NCI-H1417 treated with DMSO at 0.1 percent for 48 hours (cell line): ENCODE results near the gene FAM117B.
"Not testable (repeated sequence)": the region's sequence is repeated elsewhere in the genome, so short reads cannot be mapped to it uniquely, and the experiment has no call there.

ENCODE experiments used
- DNase-seq: peaks from one replicate; lab custom pipeline; 2025; lab: John Stamatoyannopoulos, UW

FAM117B gene

DNA sequence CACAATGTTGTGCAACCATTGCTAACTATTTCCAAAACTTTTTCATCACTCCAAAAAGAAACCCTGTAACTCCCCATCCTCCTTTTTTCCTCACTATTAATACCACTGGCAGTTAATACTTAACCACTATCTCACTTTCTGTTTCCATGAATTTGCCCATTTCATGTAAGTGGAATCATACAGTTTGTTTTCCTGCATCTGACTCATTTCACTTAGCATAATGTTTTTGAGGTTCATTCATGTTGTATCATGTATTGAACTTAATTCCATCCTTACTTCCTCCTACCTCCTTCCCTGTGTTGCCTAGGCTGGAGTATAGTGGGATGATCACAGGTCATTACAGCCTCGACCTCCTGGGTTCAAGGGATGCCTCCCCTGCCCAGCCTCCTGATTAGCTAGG, 68.3 kb downstream of the FAM117B start:
- DNase-seq: no peak

DNA sequence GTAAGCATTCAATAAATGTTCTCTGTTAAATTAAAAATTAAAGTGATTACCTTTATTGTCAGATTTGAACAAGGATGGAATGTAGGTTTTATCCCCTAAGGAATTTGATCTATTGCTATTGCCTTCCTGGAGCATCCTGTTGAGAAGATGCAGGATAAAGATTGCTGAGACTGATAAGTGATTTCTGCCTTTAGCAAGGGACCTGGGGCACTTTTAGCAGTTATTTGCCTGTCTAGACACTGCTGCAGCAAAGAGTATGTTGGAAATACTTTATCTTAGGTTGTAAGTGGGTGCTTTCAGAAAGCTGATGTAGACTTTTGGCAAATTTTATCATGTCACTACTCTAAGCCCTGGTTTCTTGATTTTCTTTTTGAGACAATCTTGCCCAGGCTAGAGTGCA, 69.5 kb downstream of the FAM117B start:
- DNase-seq: no peak

DNA sequence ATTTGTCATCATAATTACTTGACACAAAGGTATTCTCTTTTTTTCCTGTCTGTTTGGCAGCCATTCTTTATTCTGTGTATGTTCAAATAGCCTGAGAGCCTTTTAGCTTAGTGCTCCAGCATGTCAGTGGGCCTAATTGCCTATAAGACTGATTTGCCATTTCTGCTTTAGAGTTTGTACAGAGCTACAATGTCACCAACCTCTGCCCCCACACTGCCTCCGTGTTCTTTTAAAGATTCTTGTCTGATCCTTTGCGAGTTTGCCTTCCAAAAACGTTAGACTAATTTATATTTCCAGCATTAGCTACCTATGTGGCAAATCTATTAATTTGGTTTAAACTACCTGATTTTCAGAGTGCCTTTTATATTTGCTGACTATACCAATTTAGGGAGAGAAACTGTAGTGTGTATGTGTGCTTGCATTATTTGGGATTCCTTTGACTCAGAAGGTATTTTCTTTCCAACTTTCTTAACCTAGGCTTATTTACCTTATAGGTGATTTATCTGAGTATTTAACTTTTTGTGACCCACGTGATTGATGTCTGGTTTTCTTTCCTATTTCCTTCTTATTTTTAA, 70.8 kb downstream of the FAM117B start:
- no peak for DNase-seq

DNA sequence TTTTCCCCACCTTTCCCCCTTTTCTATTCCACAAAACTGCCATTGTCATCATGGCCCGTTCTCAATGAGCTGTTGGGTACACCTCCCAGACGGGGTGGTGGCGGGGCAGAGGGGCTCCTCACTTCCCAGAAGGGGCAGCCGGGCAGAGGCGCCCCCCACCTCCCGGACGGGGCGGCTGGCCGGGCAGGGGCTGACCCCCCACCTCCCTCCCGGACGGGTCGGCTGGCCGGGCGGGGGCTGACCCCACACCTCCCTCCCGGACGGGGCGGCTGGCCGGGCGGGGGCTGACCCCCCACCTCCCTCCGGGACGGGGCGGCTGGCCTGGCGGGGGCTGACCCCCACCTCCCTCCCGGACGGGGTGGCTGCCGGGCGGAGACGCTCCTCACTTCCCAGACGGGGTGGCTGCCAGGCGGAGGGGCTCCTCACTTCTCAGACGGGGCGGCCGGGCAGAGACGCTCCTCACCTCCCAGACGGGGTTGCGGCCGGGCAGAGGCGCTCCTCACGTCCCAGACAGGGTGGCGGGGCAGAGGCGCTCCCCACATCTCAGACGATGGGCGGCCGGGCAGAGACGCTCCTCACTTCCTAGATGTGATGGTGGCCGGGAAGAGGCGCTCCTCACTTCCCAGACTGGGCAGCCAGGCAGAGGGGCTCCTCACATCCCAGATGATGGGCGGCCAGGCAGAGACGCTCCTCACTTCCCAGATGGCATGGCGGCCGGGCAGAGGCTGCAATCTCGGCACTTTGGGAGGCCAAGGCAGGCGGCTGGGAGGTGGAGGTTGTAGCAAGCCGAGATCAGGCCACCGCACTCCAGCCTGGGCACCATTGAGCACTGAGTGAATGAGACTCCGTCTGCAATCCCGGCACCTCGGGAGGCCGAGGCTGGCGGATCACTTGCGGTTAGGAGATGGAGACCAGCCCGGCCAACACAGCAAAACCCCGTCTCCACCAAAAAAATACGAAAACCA, 80.5 kb downstream of the FAM117B start:
- DNase-seq: not testable (repeated sequence)

DNA sequence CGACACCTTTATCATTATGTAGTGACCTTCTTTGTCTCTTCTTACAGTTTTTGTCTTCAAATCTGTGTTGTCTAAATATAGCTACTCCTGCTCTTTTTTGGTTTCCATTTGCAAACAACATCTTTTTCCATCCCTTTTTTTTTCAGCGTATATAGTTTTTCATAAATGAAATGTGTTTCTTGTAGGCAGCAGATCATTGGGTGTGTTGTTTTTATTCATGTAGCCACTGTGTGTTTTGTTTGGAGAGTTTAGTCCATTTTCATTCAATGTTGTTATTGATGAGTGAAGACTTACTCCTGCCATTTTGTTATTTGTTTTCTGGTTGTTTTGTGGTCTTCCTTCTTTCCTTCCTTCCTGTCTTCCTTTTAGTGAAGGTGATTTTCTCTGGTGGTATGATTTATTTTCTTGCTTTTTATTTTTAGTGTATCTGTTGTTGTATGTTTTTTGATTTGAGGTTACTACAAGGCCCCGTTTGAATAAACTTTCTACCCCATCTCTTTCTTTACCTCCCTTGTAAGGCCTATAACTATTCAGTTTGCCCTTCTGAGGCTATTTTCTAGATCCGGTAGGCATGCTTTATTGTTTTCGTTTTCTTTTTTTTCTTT, 81.4 kb downstream of the FAM117B start:
- DNase-seq: no peak

DNA sequence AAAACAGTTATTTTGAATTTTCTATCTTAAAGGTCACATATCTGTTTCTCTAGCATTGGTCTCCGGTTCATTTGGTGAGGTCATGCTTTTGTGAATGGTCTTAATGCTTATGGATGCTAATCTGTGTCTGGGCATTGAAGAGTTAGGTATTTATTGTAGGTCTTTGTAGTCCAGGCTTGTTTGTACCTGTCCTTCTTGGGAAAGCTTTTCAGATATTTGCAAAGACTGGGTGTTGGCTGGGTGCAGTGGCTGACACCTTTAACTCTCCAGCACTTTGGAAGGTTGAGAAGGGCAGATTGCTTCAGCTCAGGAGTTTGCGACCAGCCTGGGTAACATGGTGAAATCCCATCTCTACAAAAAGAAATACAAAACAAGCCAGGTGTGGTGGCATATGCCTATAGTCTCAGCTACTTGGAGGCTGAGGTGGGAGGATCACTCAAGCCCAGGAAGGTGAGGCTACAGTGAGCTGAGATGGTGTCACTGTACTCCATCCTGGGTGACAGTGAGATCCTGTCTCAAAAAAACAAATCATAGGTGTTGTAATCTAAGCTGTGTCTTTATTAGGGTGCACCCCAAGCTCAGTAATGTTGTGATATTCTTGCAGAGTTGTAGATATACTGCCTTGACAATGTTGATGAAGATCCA, 82.3 kb downstream of the FAM117B start:
- DNase-seq: no peak

DNA sequence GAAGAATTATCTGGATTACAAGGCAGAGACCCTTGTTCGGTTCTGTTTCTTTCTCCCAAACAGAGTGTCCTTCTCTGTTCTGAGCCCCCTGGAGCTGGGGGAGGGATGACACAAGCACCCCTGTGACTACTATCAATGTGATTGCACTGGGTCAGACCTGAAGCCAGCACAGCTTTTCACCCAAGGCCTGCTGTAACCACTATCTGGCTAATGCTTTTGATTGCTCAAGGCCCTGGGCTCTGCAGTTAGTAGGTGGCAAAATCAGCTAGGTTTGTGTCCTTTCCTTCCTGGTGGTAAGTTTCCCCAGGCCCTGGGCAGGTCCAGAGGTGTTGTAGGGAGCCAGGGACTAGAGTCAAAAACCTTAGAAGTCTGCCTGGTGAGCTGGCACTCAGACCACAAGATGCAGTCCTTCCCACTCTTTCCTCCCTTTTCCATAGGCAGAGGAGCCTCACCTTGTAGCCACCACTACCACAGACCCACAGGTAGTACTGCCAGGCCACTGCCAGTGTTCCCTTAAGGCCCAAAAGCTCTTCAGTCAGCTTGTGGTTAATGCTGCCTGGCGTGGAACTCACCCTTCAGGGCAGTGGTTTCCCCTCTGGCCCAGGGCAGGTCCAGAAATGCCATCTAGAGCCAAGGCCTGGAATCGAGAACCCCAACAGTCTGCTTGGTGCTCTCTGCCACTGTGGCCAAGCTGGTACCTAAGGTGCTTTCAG, 83.0 kb downstream of the FAM117B start:
- no peak for DNase-seq

DNA sequence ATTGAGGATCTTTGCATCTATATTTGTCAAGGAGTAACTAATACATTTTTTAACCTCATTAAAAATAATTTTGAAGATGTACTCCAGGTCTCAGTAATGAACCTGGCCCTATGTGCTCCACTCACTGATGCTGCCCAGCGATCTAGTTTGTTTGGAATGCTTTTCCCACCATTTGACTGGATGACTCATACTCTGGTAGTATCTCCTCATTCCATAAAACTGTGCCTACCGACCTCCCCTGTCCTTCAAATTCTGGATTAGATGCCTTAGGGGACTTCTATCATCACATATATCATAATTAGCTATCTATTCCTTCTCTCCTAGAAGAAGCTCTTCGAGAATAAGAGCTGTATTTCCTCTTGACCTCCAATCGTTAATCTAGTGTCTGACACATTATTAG, 83.8 kb downstream of the FAM117B start:
- no peak for DNase-seq

DNA sequence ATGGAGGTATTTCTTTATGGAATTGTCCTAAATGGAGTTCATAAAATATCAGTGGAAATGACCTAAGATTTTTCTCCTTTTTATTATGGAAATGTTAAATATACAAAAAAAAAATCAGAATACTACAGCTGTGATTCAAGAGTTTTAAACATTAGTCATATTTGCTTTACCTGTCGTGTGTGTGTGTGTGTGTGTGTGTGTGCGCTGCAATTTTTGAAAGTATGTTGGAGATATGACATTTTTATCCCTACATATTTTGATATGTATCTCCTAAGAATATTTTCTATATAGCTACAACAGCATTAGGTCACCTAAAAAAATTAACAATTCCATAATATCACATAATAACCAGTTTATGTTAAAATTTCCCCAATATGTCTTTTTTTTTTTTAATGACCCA, 85.5 kb downstream of the FAM117B start:
- DNase-seq: no peak

DNA sequence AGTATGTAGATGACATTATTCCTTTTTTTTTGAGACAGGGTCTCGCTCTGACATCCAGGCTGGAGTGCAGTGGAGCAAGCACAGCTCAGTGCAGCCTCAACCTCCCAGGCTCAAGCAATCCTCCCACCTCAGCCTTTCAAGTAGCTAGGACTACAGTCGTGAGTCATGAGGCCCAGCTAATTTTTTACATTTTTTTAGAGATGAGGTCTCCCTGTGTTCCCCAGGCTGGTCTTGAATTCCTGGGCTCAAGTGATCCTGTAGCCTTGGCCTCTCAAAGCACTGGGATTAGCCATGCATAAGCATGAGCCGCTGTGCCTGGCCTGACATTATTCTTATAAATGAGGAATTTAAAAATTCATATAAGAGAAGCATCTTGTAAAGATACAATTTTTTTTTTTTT, 86.9 kb downstream of the FAM117B start:
- DNase-seq: no peak

DNA sequence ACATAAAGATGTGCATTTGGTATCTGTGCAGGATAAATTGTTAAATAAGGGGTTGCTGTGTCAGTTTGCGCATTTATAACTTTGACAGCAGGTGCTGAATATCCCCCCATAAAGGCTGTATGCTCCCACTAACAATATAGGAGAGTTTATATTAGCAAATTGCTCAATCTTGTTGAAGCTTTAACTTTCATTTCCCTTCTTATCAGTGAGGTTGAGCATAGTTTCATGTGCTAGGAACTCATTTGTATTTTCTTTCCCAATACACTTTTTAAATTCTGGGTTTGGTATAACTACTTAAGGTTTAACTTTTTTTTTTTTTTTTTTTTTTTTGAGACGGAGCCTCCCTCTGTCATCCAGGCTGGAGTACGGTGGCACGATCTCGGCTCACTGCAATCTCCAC, 89.0 kb downstream of the FAM117B start:
- no peak for DNase-seq

DNA sequence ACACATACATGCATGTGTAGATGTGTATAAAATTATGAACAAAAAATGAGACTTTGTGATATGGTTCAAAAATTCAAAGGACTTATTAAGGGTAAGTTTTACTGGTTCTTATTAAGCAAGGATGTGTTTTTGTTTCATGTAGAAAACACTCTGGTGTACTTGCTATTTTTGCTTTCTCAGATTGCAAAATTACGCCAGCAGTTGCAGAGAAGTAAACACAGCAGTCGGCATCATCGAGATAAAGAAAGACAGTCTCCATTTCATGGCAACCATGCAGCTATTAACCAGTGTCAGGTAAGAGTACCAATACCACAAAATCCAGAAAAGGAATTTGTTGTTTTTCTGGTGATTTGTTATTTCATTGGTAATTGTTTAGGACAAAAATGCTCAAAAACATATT, 91.3 kb downstream of the FAM117B start:
- no peak for DNase-seq

DNA sequence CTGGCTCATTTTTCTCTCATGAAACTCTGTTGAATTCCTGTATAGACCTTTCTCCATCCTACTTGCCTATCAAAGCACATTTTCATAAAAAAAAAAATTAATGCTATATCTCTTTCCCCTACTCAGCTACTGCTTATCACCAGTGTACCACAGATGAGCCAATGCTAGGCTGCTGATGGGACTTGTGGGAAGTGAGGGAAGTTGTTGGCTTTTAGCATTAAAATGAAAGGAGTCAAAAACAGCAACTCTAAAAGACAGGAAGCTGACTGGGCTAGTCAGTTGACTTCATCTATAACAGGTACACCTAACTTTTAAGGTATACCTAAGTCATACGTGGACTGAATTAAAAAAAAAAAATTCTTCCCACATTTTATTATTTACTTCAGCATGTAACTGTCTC, 102.1 kb downstream of the FAM117B start:
- DNase-seq: no peak

DNA sequence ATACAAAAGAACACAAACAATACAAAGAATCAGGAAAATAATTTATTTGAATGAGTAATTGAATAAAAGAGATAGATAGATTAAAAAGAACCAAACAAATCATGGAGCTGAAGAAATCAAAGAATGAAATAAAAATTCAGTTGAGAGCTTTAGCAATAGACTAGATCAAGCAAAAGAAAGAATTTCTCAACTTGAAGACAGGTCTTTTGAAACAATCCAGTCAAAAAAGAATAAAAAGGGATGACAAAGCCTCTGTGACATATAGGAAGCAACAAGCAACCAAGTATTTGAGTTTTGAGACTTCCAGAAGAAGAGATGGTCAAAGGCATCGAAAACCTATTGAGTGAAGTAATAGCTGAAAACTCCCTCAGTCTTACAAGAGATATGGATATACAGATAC, 108.8 kb downstream of the FAM117B start:
- no peak for DNase-seq

DNA sequence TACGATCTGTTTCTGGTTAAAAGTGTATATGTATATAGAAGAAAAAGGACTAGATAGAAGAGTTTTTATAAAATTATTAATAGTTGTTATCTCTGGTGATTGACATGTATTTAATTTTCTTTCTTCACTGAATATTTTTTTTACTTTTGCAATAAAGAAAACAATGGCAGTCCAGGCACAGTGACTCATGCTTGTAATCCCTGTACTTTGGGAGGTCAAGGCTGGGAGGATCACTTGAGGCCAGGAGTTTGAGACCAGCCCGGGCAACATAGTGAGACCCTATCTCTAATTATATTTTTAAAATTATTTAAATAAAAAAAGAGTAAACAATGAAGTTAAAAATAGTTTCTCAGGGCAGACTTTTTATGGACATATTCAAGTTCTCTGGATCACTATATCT, 114.7 kb downstream of the FAM117B start:
- DNase-seq: no peak

DNA sequence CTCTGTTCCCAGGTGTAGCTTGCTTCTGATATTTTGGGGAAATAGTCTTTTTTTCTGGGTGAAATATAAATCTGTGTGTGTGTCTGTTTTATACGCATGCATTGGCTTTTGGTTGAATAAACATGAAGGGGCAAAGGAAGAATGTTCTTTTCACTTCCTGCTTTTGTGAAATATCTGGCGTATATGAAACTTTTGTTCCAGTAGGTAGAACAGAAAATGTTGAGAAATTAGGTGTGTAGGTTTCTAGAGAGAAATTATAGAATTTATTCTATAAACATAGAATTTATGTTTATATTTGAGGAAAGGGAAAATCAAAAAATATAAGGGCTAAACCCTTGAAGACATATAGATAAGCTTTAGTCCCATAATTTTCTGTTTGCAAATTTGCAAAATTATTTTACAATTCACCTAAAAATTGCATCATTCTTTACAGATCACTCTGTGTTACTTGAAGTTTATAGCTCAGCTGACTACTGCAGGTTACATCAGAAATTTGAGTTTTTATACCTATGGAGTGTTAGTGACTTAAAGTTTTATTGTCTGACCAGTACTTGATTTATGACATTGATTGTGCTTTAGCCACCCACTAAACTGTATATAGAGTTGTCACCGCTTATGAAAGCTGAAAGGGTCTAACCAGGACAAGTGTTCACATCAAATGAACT, 116.1 kb downstream of the FAM117B start:
- no peak for DNase-seq

DNA sequence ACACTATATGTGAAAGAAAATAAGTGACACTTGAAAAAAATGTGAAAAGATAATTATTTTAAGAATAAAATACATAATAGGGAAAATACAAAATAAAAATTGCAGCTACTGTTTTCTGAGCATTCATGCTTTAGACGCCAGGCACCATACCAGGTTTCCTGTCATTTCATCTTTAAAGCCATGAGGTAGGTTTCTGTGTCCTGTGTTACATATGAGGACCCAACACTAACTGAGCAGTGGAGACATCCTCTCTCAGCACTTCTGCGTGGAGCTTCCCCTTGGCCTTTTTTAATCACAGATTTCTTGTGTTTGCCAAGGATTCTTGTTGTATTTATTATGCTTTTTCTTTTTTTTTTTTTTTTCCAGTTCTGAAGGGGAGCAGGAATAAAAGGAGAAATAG, 117.3 kb downstream of the FAM117B start:
- no peak for DNase-seq

DNA sequence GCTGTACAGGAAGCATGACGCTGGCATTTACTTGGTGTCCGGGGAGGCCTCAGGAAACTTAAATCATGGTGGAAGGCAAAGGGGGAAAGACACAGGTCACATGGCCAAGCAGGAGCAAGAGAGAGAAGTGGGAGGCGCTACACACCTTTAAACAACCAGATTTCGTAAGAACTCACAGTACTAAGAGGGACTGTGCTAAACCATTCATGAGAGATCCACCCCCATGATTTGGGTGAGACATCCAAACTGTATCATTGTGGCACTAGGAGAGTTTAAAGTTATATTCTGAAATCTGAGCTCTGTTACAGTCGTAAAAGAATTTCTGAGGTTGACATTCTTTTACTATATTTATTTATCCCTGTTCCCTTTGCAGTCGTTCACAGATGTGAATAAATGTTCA, 120.2 kb downstream of the FAM117B start:
- no peak for DNase-seq

DNA sequence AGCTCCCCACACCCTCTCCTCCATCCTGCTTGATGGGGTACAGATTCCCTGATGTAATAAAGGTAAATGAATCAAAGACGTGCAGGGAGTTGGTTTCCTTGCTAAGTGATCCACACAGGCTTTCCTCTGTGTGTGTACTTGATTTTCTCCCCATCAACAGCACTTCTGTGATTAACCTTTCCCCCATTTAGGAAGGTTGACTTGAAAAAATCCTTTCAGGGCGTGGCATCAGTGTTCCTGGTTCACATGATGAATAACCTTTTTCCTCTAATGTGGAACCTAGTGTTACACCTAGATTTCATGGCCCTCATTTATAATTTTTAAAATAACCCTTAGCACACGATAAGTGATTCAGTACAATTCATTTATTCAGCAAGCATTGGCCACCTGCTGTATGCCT, 121.8 kb downstream of the FAM117B start:
- DNase-seq: no peak

DNA sequence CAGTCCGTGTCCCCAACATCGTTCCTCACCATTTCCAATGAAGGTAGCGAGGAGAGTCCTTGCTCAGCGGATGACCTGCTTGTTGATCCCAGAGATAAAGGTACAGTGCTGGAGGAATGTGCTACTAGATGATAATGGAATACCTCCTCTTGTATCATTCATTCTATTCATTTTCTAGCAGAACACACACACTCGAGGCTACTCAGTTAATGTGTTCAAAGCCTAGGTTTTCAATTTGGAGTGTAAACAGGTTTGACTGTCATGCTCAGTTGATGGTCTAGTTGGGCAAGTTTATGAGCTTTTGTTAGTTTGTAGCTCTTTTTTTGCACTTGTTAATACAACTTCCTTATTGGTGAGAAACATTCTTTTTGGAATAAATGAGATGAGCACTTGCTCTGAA, 122.6 kb downstream of the FAM117B start:
- DNase-seq: no peak

DNA sequence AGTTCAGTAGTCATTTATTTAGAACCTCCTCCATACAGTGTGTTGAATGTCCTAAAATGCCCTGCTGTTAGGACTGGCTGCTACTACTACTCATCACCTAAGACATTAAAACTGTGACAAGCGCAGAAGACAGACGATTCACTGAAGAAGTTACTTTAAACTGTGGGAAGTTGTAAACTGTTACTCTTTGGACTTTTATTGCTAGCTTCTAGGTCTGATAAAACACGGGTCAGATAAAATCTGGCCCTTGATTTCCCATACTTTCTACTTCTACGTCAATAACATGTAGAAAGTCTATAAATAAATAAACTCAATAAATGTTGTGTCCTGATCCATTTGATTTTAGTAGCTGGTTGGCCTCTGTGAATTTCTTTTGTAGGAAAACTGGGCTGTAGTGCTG, 123.4 kb downstream of the FAM117B start:
- DNase-seq: no peak

DNA sequence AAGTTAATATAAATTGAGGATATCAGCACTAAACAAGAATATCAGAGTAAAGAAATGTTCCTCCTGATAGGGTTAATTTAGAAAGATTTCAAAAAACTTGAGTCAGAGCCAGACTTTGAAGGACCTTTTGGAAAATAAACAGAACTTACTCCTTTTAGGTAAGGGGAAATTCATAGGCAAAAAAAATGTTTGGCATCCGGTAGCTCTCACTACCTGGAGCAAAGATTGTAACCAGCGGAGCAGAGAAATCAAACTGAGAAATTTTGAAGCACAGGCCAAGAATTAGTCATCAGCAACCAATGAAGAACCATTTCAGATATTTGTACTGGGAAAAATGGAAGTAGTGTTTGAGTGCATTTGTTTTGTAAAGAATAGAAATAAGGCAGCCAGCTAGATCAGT, 123.8 kb downstream of the FAM117B start:
- no peak for DNase-seq
